Measurements from ENCODE around the gene MYO16. TPM values are rescaled to one million over a fixed set of nuclear protein-coding genes. Genes with fewer than 3 reads are reported as not detected.

The MYO16 gene
- polyA plus RNA-seq, 2 of the 4 experiments (the other 2 are of a cell fraction) = 0.03 to 0.06 TPM

DNA sequence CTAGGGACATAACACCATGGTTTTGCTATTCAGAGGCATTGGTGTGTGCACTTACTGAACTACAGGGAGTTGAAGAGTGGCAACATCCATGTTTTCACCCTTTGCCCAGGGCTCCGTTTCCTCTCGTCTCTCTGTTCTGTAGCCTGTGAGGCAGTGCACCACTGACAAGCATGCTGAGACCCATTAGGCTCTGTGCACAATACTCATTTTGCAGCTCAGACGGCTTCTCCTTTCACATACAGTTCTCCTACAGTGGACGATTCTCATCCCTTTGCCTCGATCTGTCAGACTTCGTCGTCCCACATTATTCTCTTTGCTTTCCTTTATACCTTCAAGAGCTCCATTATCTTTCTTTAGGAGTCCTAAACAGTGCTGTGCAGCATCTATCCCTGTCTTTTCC lies 403.7 kb downstream of the MYO16 start:
- no peak overlapping the region for H3K4me2 ChIP-seq
- no peak overlapping the region for H3K27ac ChIP-seq
- TF ChIP-seq BCL3 (IDR thresholded peaks at IDR 0.05) (no peak), HOXA7 (CRISPR knock-in tag; IDR thresholded peaks at IDR 0.05) (no peak), EHMT2 (IDR thresholded peaks at IDR 0.05; ENCODE audit: low read depth) (no peak), JUN (IDR thresholded peaks at IDR 0.05) (no peak), NPAS2 (CRISPR knock-in tag; IDR thresholded peaks at IDR 0.05; ENCODE audit: borderline replicate concordance) (no peak), SREBF2 (IDR thresholded peaks at IDR 0.05) (no peak), HES2 (IDR thresholded peaks at IDR 0.05) (no peak)
- H3K4me3 ChIP-seq = no peak overlapping the region
- H3K9me3 ChIP-seq = no peaks in the 10 kb centered on the region
- FAIRE-seq (no peak), DNase-seq (ENCODE audit: low read depth in 1 of 2, low spot score in 1 of 2) (no peak), ATAC-seq (no peak)
- WGBS (ENCODE audit: missing lambda C conversion rate) = 67% methylated on average over 7 of the region's 7 CpGs
- POLR2A ChIA-PET = no interaction called here
- no peaks in the 10 kb centered on the region for H3K4me1 ChIP-seq
- CTCF ChIA-PET = interaction anchor here (1.0 kb wide), 1 partner anchor 13 kb away, joined by 3 read pairs; no protein-coding TSS in a partner anchor

DNA sequence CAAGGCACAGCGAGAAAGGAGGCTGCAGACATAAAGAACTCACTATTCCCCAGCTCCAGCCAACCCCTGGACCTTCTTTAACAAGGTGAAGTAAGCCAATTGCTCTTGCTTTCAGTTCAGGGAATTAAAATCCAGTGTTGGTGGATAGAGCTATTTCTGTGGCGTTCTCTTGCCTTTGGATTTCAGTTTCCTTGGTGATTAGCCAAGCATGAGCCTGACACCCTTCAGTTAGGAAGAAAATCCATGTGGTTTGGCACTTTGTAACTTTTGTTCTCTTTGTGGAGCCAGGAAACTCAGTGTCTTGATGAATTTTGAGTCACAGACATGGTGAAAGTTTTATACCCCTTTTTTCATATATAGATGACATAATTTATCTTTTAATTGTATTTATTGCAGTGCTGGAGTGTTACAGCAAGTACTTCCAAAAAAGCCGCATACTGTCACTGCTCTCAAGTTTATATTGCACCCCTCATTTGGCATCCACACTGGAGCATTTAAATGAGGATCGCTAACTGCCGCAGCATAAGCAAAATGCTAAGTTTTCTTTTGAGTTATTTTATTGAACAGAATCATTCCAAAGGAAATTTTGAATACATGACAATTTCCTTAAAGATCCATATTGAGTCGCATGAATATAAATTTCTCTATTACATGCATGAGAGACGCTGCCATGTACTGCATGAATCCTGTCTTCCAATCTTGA lies 406.8 kb downstream of the MYO16 start:
- H3K4me2 ChIP-seq = no peak overlapping the region
- POLR2A ChIA-PET = no interaction called here
- FAIRE-seq (no peak), ATAC-seq (no peak), DNase-seq (ENCODE audit: low read depth in 1 of 2, low spot score in 1 of 2) (no peak)
- no peak overlapping the region for H3K27ac ChIP-seq
- CTCF ChIA-PET = no interaction called here
- H3K4me1 ChIP-seq = no peaks in the 10 kb centered on the region
- no peak overlapping the region for H3K4me3 ChIP-seq
- 79% methylated on average over 7 of the region's 7 CpGs for WGBS (ENCODE audit: missing lambda C conversion rate)
- no peak for TF ChIP-seq HOXB5 (CRISPR knock-in tag; IDR thresholded peaks at IDR 0.05)
- TF ChIP-seq TP53 (CRISPR knock-in tag; IDR thresholded peaks at IDR 0.05) = no peak
- TF ChIP-seq EHF (CRISPR knock-in tag; IDR thresholded peaks at IDR 0.05) = no peak
- no peak for TF ChIP-seq KDM5A (IDR thresholded peaks at IDR 0.05)
- no peak for TF ChIP-seq SMC3 (IDR thresholded peaks at IDR 0.05)
- no peak for TF ChIP-seq HOXB13 (CRISPR knock-in tag; IDR thresholded peaks at IDR 0.05; ENCODE audit: low read depth)
- H3K9me3 ChIP-seq = no peaks in the 10 kb centered on the region

GRCh38 chr13:109043636-109044035 lies 414.2 kb downstream of the MYO16 start:
- WGBS (ENCODE audit: missing lambda C conversion rate) = 79% methylated on average over 3 of the region's 3 CpGs
- no peak overlapping the region for H3K27ac ChIP-seq
- ChIA-PET CTCF (no interaction called here), POLR2A (no interaction called here)
- no peaks in the 10 kb centered on the region for H3K4me1 ChIP-seq
- no peak overlapping the region for H3K4me2 ChIP-seq
- H3K9me3 ChIP-seq = no peaks in the 10 kb centered on the region
- TF ChIP-seq HOXB5 (CRISPR knock-in tag; IDR thresholded peaks at IDR 0.05) = no peak
- no peak for TF ChIP-seq HOXA7 (CRISPR knock-in tag; IDR thresholded peaks at IDR 0.05)
- no peak for TF ChIP-seq HMGXB4 (CRISPR knock-in tag; IDR thresholded peaks at IDR 0.05; ENCODE audit: borderline replicate concordance)
- no peak for TF ChIP-seq ZC3H11A (IDR thresholded peaks at IDR 0.05)
- no peak for TF ChIP-seq BHLHE40 (IDR thresholded peaks at IDR 0.05; ENCODE audit: low read depth, low read length)
- no peak for TF ChIP-seq POLR2AphosphoS2 (conservative IDR thresholded peaks at IDR 0.05; ENCODE audit: low read length)
- no peak for TF ChIP-seq E2F6 (IDR thresholded peaks at IDR 0.05; ENCODE audit: borderline replicate concordance, low read depth)
- no peak for TF ChIP-seq ZNF302 (CRISPR knock-in tag; IDR thresholded peaks at IDR 0.05)
- TF ChIP-seq MAFK (IDR thresholded peaks at IDR 0.05; ENCODE audit: partially characterized antibody) = no peak
- H3K4me3 ChIP-seq = no peak overlapping the region
- no peak for FAIRE-seq
- DNase-seq (ENCODE audit: low read depth in 1 of 2, low spot score in 1 of 2) = no peak
- no peak for ATAC-seq
